ENCODE measurements around the gene PTPRH.

The PTPRH gene

GRCh38 chr19:55132453-55133129 is 76.7 kb downstream of the PTPRH start:
- no peak for DNase-seq (ENCODE audit: low read depth in 2 of 2)

- no peak for DNase-seq (ENCODE audit: low read depth in 2 of 2)
Measured at GRCh38 chr19:55131421-55131820, 77.9 kb downstream of the PTPRH start.
